Measurements from ENCODE around the gene TMEM245. TPM values are rescaled to one million over a fixed set of nuclear protein-coding genes. Genes with fewer than 3 reads are reported as not detected.

The TMEM245 gene
- total and polyA plus RNA-seq, 2 of the 13 experiments (the other 11 are each of a cell fraction or from before 2014, with no cell fraction given) = 53.5 to 55.4 TPM

GRCh38 chr9:109124121-109124520 lies 4.4 kb upstream of the TMEM245 start:
- in situ Hi-C loops (cut with HindIII; ENCODE audit: extremely low pct_ligation_motif_present, low pct_unique_long_range_greater_than_20kb) = no loop called here
- H4K20me1 ChIP-seq (ENCODE audit: insufficient read depth, low read length) = no peaks in the 10 kb centered on the region
- no peaks in the 10 kb centered on the region for H3K36me3 ChIP-seq (replicated peaks in 1 of 2; ENCODE audit: control insufficient read depth in 1 of 2, insufficient read depth in 2 of 2, low read length in 2 of 2)
- POLR2A ChIA-PET = interaction anchor here (0.9 to 1.2 kb wide), 2 partner anchors 13 to 35 kb away, joined by 3 to 4 read pairs; no protein-coding TSS in a partner anchor
- peaks cover 74% of the 10 kb centered on the region for H3K4me1 ChIP-seq (ENCODE audit: insufficient read depth, low read length)
- ATAC-seq = no peak
- H3K27me3 ChIP-seq (ENCODE audit: control insufficient read depth in 1 of 2, insufficient read depth in 2 of 2, low read length in 2 of 2) = no peaks in the 10 kb centered on the region
- peak overlapping the region; percentile 64 for H3K27ac ChIP-seq (ENCODE audit: extremely low read length, insufficient read depth, low read length)
- H3K9ac ChIP-seq (ENCODE audit: insufficient read depth, low read depth, low read length) = peak overlapping the region; percentile 25; the same call in 1 of the 2 replicates
- H3K4me2 ChIP-seq (ENCODE audit: low read depth, low read length) = peak overlapping the region; percentile 95
- H3K4me3 ChIP-seq (replicated peaks in 1 of 3; ENCODE audit: insufficient read depth in 1 of 3, low read depth in 2 of 3, low read length in 3 of 3) = peak overlapping the region; percentile 47 to 55 (median 53); a peak in 4 of 6 replicates
- 0% methylated on average over 2 of the region's 2 CpGs for WGBS (ENCODE audit: low lambda C conversion rate)
- intact Hi-C loops (cut with micrococcal nuclease; ENCODE audit: unreplicated experiment) = loop anchor here (5.0 kb wide), 2 partner anchors 58 to 112 kb away; partner anchors contain the start of gene CTNNAL1
- peak; percentile 4 for FAIRE-seq
- H2AFZ ChIP-seq (ENCODE audit: low read length) = no peak overlapping the region
- H3K9me3 ChIP-seq (ENCODE audit: low read length) = no peaks in the 10 kb centered on the region
- BruUV-seq (replicated peaks) = no TSS peak
- CTCF ChIA-PET (ENCODE audit: low intra/inter-chr PET ratio, low total read pairs) = no interaction called here
- peaks cover 6% of the 10 kb centered on the region for H3K79me2 ChIP-seq (ENCODE audit: insufficient read depth, low read length)
- peak; percentile 40 for DNase-seq (ENCODE audit: low spot score)
- TF ChIP-seq, protein P1, sequence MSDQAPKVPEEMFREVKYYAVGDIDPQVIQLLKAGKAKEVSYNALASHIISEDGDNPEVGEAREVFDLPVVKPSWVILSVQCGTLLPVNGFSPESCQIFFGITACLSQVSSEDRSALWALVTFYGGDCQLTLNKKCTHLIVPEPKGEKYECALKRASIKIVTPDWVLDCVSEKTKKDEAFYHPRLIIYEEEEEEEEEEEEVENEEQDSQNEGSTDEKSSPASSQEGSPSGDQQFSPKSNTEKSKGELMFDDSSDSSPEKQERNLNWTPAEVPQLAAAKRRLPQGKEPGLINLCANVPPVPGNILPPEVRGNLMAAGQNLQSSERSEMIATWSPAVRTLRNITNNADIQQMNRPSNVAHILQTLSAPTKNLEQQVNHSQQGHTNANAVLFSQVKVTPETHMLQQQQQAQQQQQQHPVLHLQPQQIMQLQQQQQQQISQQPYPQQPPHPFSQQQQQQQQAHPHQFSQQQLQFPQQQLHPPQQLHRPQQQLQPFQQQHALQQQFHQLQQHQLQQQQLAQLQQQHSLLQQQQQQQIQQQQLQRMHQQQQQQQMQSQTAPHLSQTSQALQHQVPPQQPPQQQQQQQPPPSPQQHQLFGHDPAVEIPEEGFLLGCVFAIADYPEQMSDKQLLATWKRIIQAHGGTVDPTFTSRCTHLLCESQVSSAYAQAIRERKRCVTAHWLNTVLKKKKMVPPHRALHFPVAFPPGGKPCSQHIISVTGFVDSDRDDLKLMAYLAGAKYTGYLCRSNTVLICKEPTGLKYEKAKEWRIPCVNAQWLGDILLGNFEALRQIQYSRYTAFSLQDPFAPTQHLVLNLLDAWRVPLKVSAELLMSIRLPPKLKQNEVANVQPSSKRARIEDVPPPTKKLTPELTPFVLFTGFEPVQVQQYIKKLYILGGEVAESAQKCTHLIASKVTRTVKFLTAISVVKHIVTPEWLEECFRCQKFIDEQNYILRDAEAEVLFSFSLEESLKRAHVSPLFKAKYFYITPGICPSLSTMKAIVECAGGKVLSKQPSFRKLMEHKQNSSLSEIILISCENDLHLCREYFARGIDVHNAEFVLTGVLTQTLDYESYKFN (CRISPR knock-in tag; conservative IDR thresholded peaks at IDR 0.05) = 0 out of 2 replicates have a peak, but pooled peaks have one; percentile 24
- peak; percentile 25; the same call in 1 of the 2 replicates for TF ChIP-seq GATAD2A (CRISPR knock-in tag; IDR thresholded peaks at IDR 0.05)
- TF ChIP-seq HDAC2 (CRISPR knock-in tag; IDR thresholded peaks at IDR 0.05) = peak; percentile 7; the same call in 1 of the 2 replicates
- no peak for TF ChIP-seq IKZF4 (CRISPR knock-in tag; IDR thresholded peaks at IDR 0.05; ENCODE audit: borderline replicate concordance, low read depth, not compliant biosample characterization)
- no peak for TF ChIP-seq ZNF713 (CRISPR knock-in tag; IDR thresholded peaks at IDR 0.05)
- peak; percentile 41; the same call in 1 of the 2 replicates for TF ChIP-seq HNF4A (CRISPR knock-in tag; IDR thresholded peaks at IDR 0.05)
- TF ChIP-seq SP5 (CRISPR knock-in tag; IDR thresholded peaks at IDR 0.05; ENCODE audit: borderline replicate concordance, low read depth) = no peak

All from HepG2 (cell line).